Karpas-422 (cell line): ENCODE measurements around the gene MAPK4. TPM values are rescaled to one million over a fixed set of nuclear protein-coding genes. Genes with fewer than 3 reads are reported as not detected.

ENCODE experiments used
- DNase-seq: peaks from one replicate; pipeline ENCODE4 v3.0.0-alpha.2; 2015
- H2AFZ ChIP-seq: fragments of 200-600 bp; sonication (generic); 2 replicates; pipeline ENCODE4 v1.6.1; 2014; ENCODE audit warnings: antibody characterized with exemption, low read length, mixed read lengths
- H3K27ac ChIP-seq: fragments of 200-600 bp; sonication (generic); 2 replicates; pipeline ENCODE4 v1.5.1; 2014; ENCODE audit warnings: mild to moderate bottlenecking, low read length, moderate library complexity
- H3K27me3 ChIP-seq: fragments of 200-600 bp; sonication (generic); 2 replicates; pipeline ENCODE4 v1.6.1; 2014; ENCODE audit warnings: low read length, mixed read lengths
- H3K36me3 ChIP-seq: fragments of 200-600 bp; sonication (generic); 2 replicates; pipeline ENCODE4 v1.6.1; 2014; ENCODE audit warnings: low read length, mixed read lengths; ENCODE audit not compliant: insufficient read depth
- H3K4me1 ChIP-seq: fragments of 200-600 bp; sonication (generic); 2 replicates; pipeline ENCODE4 v1.6.1; 2014; ENCODE audit warnings: mild to moderate bottlenecking, low read length, mixed read lengths
- H3K4me2 ChIP-seq: fragments of 200-600 bp; sonication (generic); 2 replicates; pipeline ENCODE4 v1.6.1; 2014; ENCODE audit warnings: low read length, low read depth, mild to moderate bottlenecking; ENCODE audit not compliant: poor library complexity, severe bottlenecking
- H3K4me3 ChIP-seq: fragments of 200-600 bp; sonication (generic); 2 replicates; pipeline ENCODE4 v1.5.1; 2014; ENCODE audit warnings: mild to moderate bottlenecking, antibody characterized with exemption, low read length, mixed read lengths
- H3K79me2 ChIP-seq: fragments of 200-600 bp; sonication (generic); 2 replicates; pipeline ENCODE4 v1.6.1; 2014; ENCODE audit warnings: mild to moderate bottlenecking, low read length, mixed read lengths
- H3K9ac ChIP-seq: fragments of 200-600 bp; sonication (generic); 2 replicates; pipeline ENCODE4 v1.6.0; 2014; ENCODE audit warnings: low read length
- H3K9me2 ChIP-seq: fragments of 200-600 bp; sonication (generic), shearing (Covaris generic); replicated peaks from 2 replicates; pipeline ENCODE4 v1.6.0; 2014; ENCODE audit warnings: mild to moderate bottlenecking, low read length, moderate library complexity; ENCODE audit not compliant: insufficient read depth
- H3K9me3 ChIP-seq: fragments of 300-700, 200-600 bp; sonication (generic); 2 replicates; pipeline ENCODE4 v1.6.1; 2014; ENCODE audit warnings: low read length, mixed read lengths
- H4K20me1 ChIP-seq: fragments of 200-600 bp; sonication (generic); 2 replicates; pipeline ENCODE4 v1.6.1; 2014; ENCODE audit warnings: mild to moderate bottlenecking, antibody characterized with exemption, low read length, low read depth; ENCODE audit not compliant: insufficient read depth
- total RNA-seq: library from RNA; depleted of rRNA; stranded (reverse); fragments of >200 nt; shearing (Covaris generic); gene quantifications from 2 replicates; pipeline ENCODE4 v1.2.3, GENCODE V29; 2014; ENCODE audit warnings: low replicate concordance

The MAPK4 gene
- total RNA-seq, 1 experiment from 2014 or later: not detected

DNA sequence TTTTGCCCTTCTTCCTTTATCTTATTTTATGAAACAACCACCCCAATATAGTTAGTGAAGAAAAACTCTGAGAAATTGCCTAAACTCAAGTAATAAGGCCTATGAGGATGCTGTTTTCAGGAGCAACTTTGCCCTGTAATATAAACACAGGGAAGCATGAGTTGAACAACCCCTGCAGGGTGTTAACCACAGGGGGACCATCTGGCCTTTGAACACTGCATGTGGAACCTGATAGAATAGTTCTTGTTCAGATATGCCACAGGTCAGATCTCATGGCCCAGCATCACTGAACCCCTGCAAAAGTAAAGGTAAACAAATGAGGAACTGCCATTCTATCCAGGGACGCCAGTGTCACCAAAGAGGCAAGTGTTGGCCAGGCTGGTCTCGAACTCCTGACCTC is 82.6 kb downstream of the MAPK4 start:
- H3K9ac ChIP-seq: no peak overlapping the region
- no peak for DNase-seq
- no peak overlapping the region for H3K4me2 ChIP-seq
- no peak overlapping the region for H3K4me3 ChIP-seq
- H3K36me3 ChIP-seq: no peaks in the 10 kb centered on the region
- no peaks in the 10 kb centered on the region for H3K79me2 ChIP-seq
- no peak overlapping the region for H3K27ac ChIP-seq
- H3K9me2 ChIP-seq: no peaks in the 10 kb centered on the region
- H2AFZ ChIP-seq: no peak overlapping the region
- no peaks in the 10 kb centered on the region for H3K4me1 ChIP-seq
- H3K27me3 ChIP-seq: no peaks in the 10 kb centered on the region
- no peaks in the 10 kb centered on the region for H3K9me3 ChIP-seq
- no peaks in the 10 kb centered on the region for H4K20me1 ChIP-seq

DNA sequence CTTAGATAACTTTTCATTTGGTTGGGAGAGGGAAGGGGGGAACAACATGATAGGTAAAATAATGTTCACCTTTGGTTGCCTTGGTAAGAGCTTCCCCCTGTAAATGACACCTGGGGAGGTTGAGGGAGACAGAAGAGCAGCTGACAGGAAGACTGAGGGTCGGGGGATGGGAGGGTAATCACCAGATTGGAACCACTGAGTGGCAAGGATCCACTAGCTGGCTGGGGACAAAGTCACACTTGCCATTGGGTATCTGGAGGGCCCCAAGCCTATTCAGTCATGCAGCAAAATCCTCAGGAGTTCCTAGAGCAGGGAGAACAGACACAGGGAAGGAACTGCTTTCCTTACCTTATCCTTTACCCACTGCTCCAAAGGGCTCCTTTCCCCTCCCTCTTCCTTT is 84.3 kb downstream of the MAPK4 start:
- Histone ChIP-seq H3K36me3 (no peaks in the 10 kb centered on the region), H4K20me1 (no peaks in the 10 kb centered on the region), H3K79me2 (no peaks in the 10 kb centered on the region), H3K4me2 (no peak overlapping the region), H2AFZ (no peak overlapping the region), H3K4me3 (no peak overlapping the region), H3K9me2 (no peaks in the 10 kb centered on the region), H3K9me3 (no peaks in the 10 kb centered on the region), H3K27ac (no peak overlapping the region), H3K9ac (no peak overlapping the region), H3K27me3 (no peaks in the 10 kb centered on the region), H3K4me1 (no peaks in the 10 kb centered on the region)
- no peak for DNase-seq

DNA sequence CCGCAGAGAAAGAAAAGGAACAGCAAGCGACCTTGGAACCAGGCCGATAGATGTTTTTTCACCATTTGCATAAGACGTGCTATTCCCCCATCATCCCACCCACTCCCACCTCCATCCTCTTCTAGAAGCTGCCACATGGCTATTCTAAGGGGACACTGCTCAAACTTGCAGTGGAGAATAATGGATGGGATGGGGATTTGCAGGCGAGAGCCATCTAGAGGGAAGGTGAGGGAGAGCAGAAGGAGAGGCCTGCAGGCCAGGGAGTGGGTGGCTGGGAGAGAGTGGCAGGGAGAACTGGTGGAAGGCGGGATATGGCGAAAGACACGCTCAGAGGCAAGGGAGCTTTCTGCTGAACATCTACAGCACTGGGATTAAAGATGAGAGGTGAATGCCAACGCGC is 84.9 kb downstream of the MAPK4 start:
- no peaks in the 10 kb centered on the region for H3K9me3 ChIP-seq
- no peaks in the 10 kb centered on the region for H3K79me2 ChIP-seq
- DNase-seq: no peak
- H3K27me3 ChIP-seq: no peaks in the 10 kb centered on the region
- no peaks in the 10 kb centered on the region for H3K4me1 ChIP-seq
- H3K4me3 ChIP-seq: no peak overlapping the region
- H2AFZ ChIP-seq: no peak overlapping the region
- H3K4me2 ChIP-seq: no peak overlapping the region
- no peak overlapping the region for H3K9ac ChIP-seq
- no peaks in the 10 kb centered on the region for H3K36me3 ChIP-seq
- H3K27ac ChIP-seq: no peak overlapping the region
- no peaks in the 10 kb centered on the region for H4K20me1 ChIP-seq
- no peaks in the 10 kb centered on the region for H3K9me2 ChIP-seq

DNA sequence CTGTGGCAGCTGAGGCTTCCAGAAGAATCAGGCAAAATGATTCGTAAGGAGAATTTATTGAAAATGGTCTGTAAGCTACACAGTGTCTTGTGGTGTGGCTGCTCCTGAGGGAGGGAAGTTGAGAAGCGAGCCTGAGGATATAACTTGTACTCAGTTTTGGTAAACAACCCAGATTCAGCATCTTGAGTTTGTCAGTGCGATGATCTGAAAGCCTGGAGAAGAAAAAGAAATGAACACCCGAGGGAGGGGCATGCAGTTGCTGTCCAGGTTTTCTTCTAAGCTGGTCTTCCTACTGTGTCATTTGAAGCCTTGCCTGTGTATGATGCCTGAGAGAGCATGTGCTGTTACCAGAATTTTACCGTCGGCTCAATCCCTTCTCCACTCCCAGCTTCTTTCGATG is 87.3 kb downstream of the MAPK4 start:
- no peak for DNase-seq
- Histone ChIP-seq H3K9me3 (no peaks in the 10 kb centered on the region), H2AFZ (no peak overlapping the region), H3K36me3 (no peaks in the 10 kb centered on the region), H3K27me3 (no peaks in the 10 kb centered on the region), H3K79me2 (no peaks in the 10 kb centered on the region), H3K27ac (no peak overlapping the region), H3K4me1 (no peaks in the 10 kb centered on the region), H4K20me1 (no peaks in the 10 kb centered on the region), H3K4me3 (no peak overlapping the region), H3K9ac (no peak overlapping the region), H3K4me2 (no peak overlapping the region), H3K9me2 (no peaks in the 10 kb centered on the region)

DNA sequence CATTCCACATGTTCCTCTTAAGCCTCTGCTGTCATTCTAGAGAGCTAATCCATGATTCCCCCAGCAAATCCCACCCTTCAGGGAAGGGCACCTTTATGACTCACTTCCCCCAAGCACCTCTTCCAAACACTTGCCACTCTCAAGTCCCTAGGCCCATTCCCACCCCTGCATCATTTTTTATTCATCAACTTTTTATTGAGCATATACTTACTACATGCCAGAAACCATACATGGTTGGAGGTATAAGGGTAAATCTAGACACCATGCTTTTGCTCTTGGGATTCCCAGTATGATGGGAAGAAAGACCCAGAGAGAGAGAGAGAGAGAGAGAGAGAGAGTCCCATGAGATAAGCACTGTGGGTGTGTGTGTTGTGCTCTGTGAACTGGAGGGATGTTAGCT is 87.9 kb downstream of the MAPK4 start:
- no peaks in the 10 kb centered on the region for H3K4me1 ChIP-seq
- no peak overlapping the region for H3K4me3 ChIP-seq
- H3K9me3 ChIP-seq: no peaks in the 10 kb centered on the region
- no peaks in the 10 kb centered on the region for H3K27me3 ChIP-seq
- H4K20me1 ChIP-seq: no peaks in the 10 kb centered on the region
- no peak overlapping the region for H2AFZ ChIP-seq
- H3K36me3 ChIP-seq: no peaks in the 10 kb centered on the region
- H3K9ac ChIP-seq: no peak overlapping the region
- H3K27ac ChIP-seq: no peak overlapping the region
- H3K9me2 ChIP-seq: no peaks in the 10 kb centered on the region
- H3K79me2 ChIP-seq: no peaks in the 10 kb centered on the region
- no peak for DNase-seq
- H3K4me2 ChIP-seq: no peak overlapping the region

DNA sequence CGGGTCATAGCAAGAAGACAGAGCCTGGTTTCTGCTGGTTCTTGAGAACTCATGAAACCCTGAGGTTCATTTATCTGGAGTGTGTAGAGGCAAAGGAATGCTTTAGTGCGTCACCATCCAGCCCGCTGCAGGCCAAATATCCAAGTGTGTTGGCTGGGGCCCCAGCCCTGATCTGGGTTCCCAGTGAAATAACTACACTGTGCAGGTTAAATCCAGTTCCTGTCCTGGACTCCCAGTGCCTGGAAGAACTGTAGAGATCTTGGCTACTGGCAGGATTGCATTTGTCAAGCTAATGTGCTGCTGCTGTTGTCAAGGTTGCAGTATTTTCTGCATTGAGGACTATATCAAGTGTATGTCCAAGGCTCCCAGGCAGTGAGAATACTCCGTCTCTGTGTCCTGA is 89.9 kb downstream of the MAPK4 start:
- no peaks in the 10 kb centered on the region for H3K9me2 ChIP-seq
- no peaks in the 10 kb centered on the region for H3K9me3 ChIP-seq
- H3K27me3 ChIP-seq: no peaks in the 10 kb centered on the region
- H3K4me2 ChIP-seq: no peak overlapping the region
- H3K36me3 ChIP-seq: no peaks in the 10 kb centered on the region
- no peak overlapping the region for H3K27ac ChIP-seq
- H3K4me3 ChIP-seq: no peak overlapping the region
- DNase-seq: no peak
- no peak overlapping the region for H2AFZ ChIP-seq
- no peaks in the 10 kb centered on the region for H3K4me1 ChIP-seq
- H4K20me1 ChIP-seq: no peaks in the 10 kb centered on the region
- no peak overlapping the region for H3K9ac ChIP-seq
- H3K79me2 ChIP-seq: no peaks in the 10 kb centered on the region

DNA sequence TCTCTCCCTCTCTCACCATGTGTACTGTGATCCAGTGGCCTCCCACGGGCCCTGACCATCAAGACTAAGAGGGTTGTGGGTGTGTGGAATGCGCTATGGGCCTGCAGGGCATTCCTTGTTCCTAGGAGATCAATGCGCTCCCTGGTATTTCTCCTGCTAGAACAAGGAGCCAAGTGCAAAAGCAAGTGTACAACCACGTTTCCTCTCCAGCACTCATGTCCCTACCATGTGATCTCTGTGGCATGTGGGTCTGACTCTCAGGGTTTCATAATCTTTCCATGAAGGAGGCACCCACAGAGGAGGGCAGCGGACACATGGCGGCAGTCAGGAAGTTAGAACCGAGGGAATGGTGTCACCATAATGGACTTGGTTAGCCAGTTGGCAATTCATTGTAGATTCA is 91.4 kb downstream of the MAPK4 start:
- Histone ChIP-seq H3K9me3 (no peaks in the 10 kb centered on the region), H3K36me3 (no peaks in the 10 kb centered on the region), H3K4me1 (no peaks in the 10 kb centered on the region), H3K9me2 (no peaks in the 10 kb centered on the region), H3K4me2 (no peak overlapping the region), H4K20me1 (no peaks in the 10 kb centered on the region), H3K9ac (no peak overlapping the region), H2AFZ (no peak overlapping the region), H3K27me3 (no peaks in the 10 kb centered on the region), H3K27ac (no peak overlapping the region), H3K4me3 (no peak overlapping the region), H3K79me2 (no peaks in the 10 kb centered on the region)
- DNase-seq: no peak

DNA sequence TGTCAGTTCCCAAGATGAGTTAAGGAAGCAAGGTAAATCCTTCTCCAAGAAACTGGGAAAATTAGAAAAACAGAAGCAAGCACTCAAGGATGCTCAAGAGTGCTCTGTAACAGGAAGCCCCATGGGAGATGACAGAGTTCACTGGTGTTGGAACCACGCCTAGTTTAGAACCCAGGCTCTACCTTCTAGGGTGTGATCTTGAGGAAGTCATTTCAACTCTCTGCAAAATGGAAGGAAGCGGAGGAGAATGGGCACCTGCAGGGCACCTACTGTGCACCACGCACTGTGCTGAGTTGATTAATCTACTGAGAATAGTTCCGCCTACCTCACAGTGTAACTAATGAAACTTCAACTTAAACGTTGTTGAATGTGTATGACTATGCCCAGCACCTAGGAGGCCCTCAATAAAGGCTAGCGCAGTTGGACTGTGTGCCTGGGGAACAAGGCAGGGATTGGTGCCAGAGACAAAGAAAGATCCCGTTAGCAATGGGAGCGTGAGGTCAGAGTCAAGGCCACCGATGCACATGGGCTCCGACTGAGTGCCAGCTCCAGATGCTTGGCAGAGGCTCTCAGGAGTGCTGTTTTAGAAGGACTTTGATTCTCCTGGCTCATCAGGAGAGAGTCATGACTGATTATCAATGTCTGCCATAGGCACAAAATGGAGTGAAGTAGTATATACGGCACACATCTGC is 93.7 kb downstream of the MAPK4 start:
- Histone ChIP-seq H3K9ac (no peak overlapping the region), H4K20me1 (no peaks in the 10 kb centered on the region)

DNA sequence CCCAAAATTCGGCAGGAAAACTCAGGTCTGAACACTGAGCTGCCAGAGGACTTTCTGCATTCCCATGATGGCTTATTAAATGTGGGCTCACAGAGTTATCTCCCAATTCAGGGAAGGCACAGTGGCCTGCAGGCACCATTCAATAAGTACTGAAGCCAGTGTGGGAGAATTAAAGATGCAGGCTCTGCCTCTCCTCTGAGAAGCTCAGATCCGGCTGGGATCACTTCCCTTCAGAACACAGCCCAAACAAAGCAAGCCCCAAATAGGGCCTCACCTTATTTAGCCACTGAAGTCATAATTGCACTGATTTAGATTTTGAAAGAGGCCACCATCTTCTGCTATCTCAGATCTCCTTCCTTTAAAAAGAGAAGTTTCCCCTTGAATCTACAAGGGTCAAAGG is 94.3 kb downstream of the MAPK4 start:
- H3K36me3 ChIP-seq: no peaks in the 10 kb centered on the region
- H3K79me2 ChIP-seq: no peaks in the 10 kb centered on the region
- no peak for DNase-seq
- H4K20me1 ChIP-seq: no peaks in the 10 kb centered on the region
- no peak overlapping the region for H3K9ac ChIP-seq
- no peak overlapping the region for H3K4me2 ChIP-seq
- no peak overlapping the region for H3K27ac ChIP-seq
- H3K9me2 ChIP-seq: no peaks in the 10 kb centered on the region
- H3K4me1 ChIP-seq: no peaks in the 10 kb centered on the region
- no peaks in the 10 kb centered on the region for H3K9me3 ChIP-seq
- H3K4me3 ChIP-seq: no peak overlapping the region
- H2AFZ ChIP-seq: no peak overlapping the region
- no peaks in the 10 kb centered on the region for H3K27me3 ChIP-seq

More for the DNA sequence above, 93.7 kb downstream of the MAPK4 start:
- H3K27ac ChIP-seq: no peak overlapping the region
- H3K4me3 ChIP-seq: no peak overlapping the region
- no peaks in the 10 kb centered on the region for H3K79me2 ChIP-seq
- no peak for DNase-seq
- H3K9me2 ChIP-seq: no peaks in the 10 kb centered on the region
- no peaks in the 10 kb centered on the region for H3K9me3 ChIP-seq
- H3K36me3 ChIP-seq: no peaks in the 10 kb centered on the region
- H3K4me1 ChIP-seq: no peaks in the 10 kb centered on the region
- H3K4me2 ChIP-seq: no peak overlapping the region
- H3K27me3 ChIP-seq: no peaks in the 10 kb centered on the region
- no peak overlapping the region for H2AFZ ChIP-seq
